Measurements from ENCODE around the gene COL16A1.

The COL16A1 gene

GRCh38 chr1:31645274-31645568, 58.6 kb downstream of the COL16A1 start:
- no peak for DNase-seq

- peak; percentile 100 for DNase-seq
Observed at GRCh38 chr1:31644560-31645273, 59.1 kb downstream of the COL16A1 start, which contains the start of gene PEF1. TSS of gene PEF1 (minus strand) at chr1:31644876. CDS start at chr1:31644864, 12 bp downstream.

- DNase-seq, result peak; percentile 20
Observed at GRCh38 chr1:31643976-31644559, 59.7 kb downstream of the COL16A1 start.

- DNase-seq, result no peak
Observed at GRCh38 chr1:31642897-31643296, 60.9 kb downstream of the COL16A1 start.

GRCh38 chr1:31642366-31642765, 61.5 kb downstream of the COL16A1 start:
- no peak for DNase-seq

- DNase-seq, result no peak
Observed at GRCh38 chr1:31640964-31641363, 62.9 kb downstream of the COL16A1 start.

GRCh38 chr1:31640179-31640578, 63.6 kb downstream of the COL16A1 start:
- no peak for DNase-seq

GRCh38 chr1:31639543-31639942, 64.3 kb downstream of the COL16A1 start:
- DNase-seq, result no peak

GRCh38 chr1:31637915-31638673, 65.7 kb downstream of the COL16A1 start:
- peak; percentile 74 for DNase-seq

- no peak for DNase-seq
Observed at GRCh38 chr1:31633117-31633516, 70.7 kb downstream of the COL16A1 start.

GRCh38 chr1:31632649-31633048, 71.2 kb downstream of the COL16A1 start:
- DNase-seq, result no peak

GRCh38 chr1:31628931-31629556, 74.8 kb downstream of the COL16A1 start:
- no peak for DNase-seq

GRCh38 chr1:31627930-31628559, 75.8 kb downstream of the COL16A1 start:
- no peak for DNase-seq

GRCh38 chr1:31627301-31627929, 76.4 kb downstream of the COL16A1 start:
- no peak for DNase-seq

- DNase-seq, result no peak
Observed at GRCh38 chr1:31626223-31627207, 77.3 kb downstream of the COL16A1 start.

- no peak for DNase-seq
Observed at GRCh38 chr1:31625561-31626222, 78.1 kb downstream of the COL16A1 start.

- DNase-seq, result no peak
Observed at GRCh38 chr1:31624731-31625514, 78.9 kb downstream of the COL16A1 start.

- no peak for DNase-seq
Observed at GRCh38 chr1:31624309-31624708, 79.5 kb downstream of the COL16A1 start.

GRCh38 chr1:31623365-31623764, 80.5 kb downstream of the COL16A1 start:
- DNase-seq, result no peak

Measured in NCI-H1105 treated with DMSO at 0.1 percent for 48 hours (cell line).